Neural progenitor cell (in vitro differentiated cells): ENCODE measurements around the gene IGFLR1. TPM values are rescaled to one million over a fixed set of nuclear protein-coding genes. Genes with fewer than 3 reads are reported as not detected.

Experiments
- DNase-seq: peaks from one replicate; pipeline ENCODE4 v3.0.0-alpha.2; 2016; ENCODE audit warnings: low spot score
- H2AFZ ChIP-seq: fragments of 200-600 bp; sonication (generic); replicated peaks from 2 replicates; pipeline ENCODE4 v1.6.1; 2016; ENCODE audit warnings: antibody characterized with exemption
- H3F3A ChIP-seq: fragments of 200-600 bp; sonication (generic); 2 replicates; pipeline ENCODE4 v1.6.1; 2016; ENCODE audit warnings: antibody characterized with exemption, low read depth
- H3K27ac ChIP-seq: fragments of 200-600 bp; sonication (generic); 2 replicates; pipeline ENCODE4 v1.5.1; 2016; ENCODE audit warnings: mild to moderate bottlenecking
- H3K27me3 ChIP-seq: fragments of 200-600 bp; sonication (generic); 2 replicates; pipeline ENCODE4 v1.6.1; 2016; ENCODE audit warnings: mild to moderate bottlenecking, moderate library complexity
- H3K36me3 ChIP-seq: fragments of 200-600 bp; sonication (generic); 2 replicates; pipeline ENCODE4 v1.5.1; 2016
- H3K4me1 ChIP-seq: fragments of 200-600 bp; sonication (generic); 2 replicates; pipeline ENCODE4 v1.6.1; 2016; ENCODE audit warnings: mixed run types
- H3K4me2 ChIP-seq: fragments of 200-600 bp; sonication (generic); 2 replicates; pipeline ENCODE4 v1.6.1; 2016
- H3K4me3 ChIP-seq: fragments of 200-600 bp; sonication (generic); 2 replicates; pipeline ENCODE4 v1.5.1; 2016
- H3K79me2 ChIP-seq: fragments of 200-600 bp; sonication (generic); 2 replicates; pipeline ENCODE4 v1.6.1; 2016; ENCODE audit warnings: low read depth
- H3K9ac ChIP-seq: fragments of 200-600 bp; sonication (generic); 2 replicates; pipeline ENCODE4 v1.6.1; 2016
- H3K9me3 ChIP-seq: fragments of 200-600 bp; sonication (generic); 2 replicates; pipeline ENCODE4 v1.5.1; 2016; ENCODE audit warnings: low read depth
- H4K20me1 ChIP-seq: fragments of 200-600 bp; sonication (generic); 2 replicates; pipeline ENCODE4 v1.6.1; 2016; ENCODE audit warnings: low read depth
- H3K27ac Mint-ChIP-seq: 3 replicates; pipeline ENCODE4 v1.8.0; 2021; ENCODE audit warnings: mixed read lengths
- H3K27me3 Mint-ChIP-seq: 2 replicates; pipeline ENCODE4 v1.8.0; 2022; ENCODE audit warnings: low read depth, mild to moderate bottlenecking, inconsistent platforms, moderate library complexity, mixed read lengths; ENCODE audit not compliant: insufficient read depth
- H3K36me3 Mint-ChIP-seq: 3 replicates; pipeline ENCODE4 v1.8.0; 2021; ENCODE audit warnings: mixed read lengths
- H3K4me1 Mint-ChIP-seq: 3 replicates; pipeline ENCODE4 v1.8.0; 2021; ENCODE audit warnings: mixed read lengths
- H3K4me3 Mint-ChIP-seq: 3 replicates; pipeline ENCODE4 v1.8.0; 2021; ENCODE audit warnings: mild to moderate bottlenecking, moderate library complexity, mixed read lengths
- H3K9me3 Mint-ChIP-seq: 3 replicates; pipeline ENCODE4 v1.8.0; 2020; ENCODE audit warnings: mixed read lengths
- CTCF ChIP-seq: fragments of 200-600 bp; sonication (generic); IDR thresholded peaks from 2 replicates; pipeline ENCODE4 v1.5.1; 2017; ENCODE audit warnings: antibody characterized with exemption, mild to moderate bottlenecking
- EZH2 ChIP-seq: fragments of 200-600 bp; sonication (generic); IDR thresholded peaks from 2 replicates; pipeline ENCODE4 v1.6.1; 2017; ENCODE audit warnings: antibody characterized with exemption, mild to moderate bottlenecking, moderate library complexity
- EZH2phosphoT487 ChIP-seq: fragments of 200-600 bp; sonication (generic); IDR thresholded peaks from 2 replicates; pipeline ENCODE4 v1.6.1; 2017; ENCODE audit warnings: antibody characterized with exemption
- total RNA-seq: library from RNA; depleted of rRNA; stranded (reverse); fragments of >200 nt; gene quantifications from 2 replicates; pipeline ENCODE4 v1.2.3, GENCODE V29; 2015; ENCODE audit warnings: low replicate concordance

Gene IGFLR1
- total RNA-seq, 1 donor from 2014 or later = 5.0 TPM

- Histone ChIP-seq H3K79me2 (no peaks in the 10 kb centered on the region), H3K27ac (no peak overlapping the region), H3K36me3 (no peaks in the 10 kb centered on the region), H3F3A (peaks cover 11% of the 10 kb centered on the region), H3K4me3 (no peak overlapping the region), H4K20me1 (no peaks in the 10 kb centered on the region), H3K4me1 (no peaks in the 10 kb centered on the region), H3K9ac (no peak overlapping the region), H3K4me2 (no peak overlapping the region), H3K9me3 (no peaks in the 10 kb centered on the region), H3K27me3 (peaks cover 4% of the 10 kb centered on the region), H2AFZ (no peak overlapping the region)
- no peak for TF ChIP-seq CTCF
- TF ChIP-seq EZH2 = no peak
- no peak for TF ChIP-seq EZH2phosphoT487
- Mint-ChIP-seq H3K4me3 (no peak overlapping the region), H3K36me3 (no peaks in the 10 kb centered on the region), H3K27ac (no peak overlapping the region), H3K4me1 (peaks cover 3% of the 10 kb centered on the region), H3K27me3 (peaks cover 2% of the 10 kb centered on the region), H3K9me3 (no peaks in the 10 kb centered on the region)
- no peak for DNase-seq
Observed at GRCh38 chr19:35696835-35697234, 45.4 kb downstream of the IGFLR1 start.

- H3K4me1 Mint-ChIP-seq = peaks cover 3% of the 10 kb centered on the region
- no peaks in the 10 kb centered on the region for H3K4me1 ChIP-seq
- H3K36me3 ChIP-seq = no peaks in the 10 kb centered on the region
- peaks cover 11% of the 10 kb centered on the region for H3F3A ChIP-seq
- no peak overlapping the region for H3K9ac ChIP-seq
- TF ChIP-seq EZH2phosphoT487 (no peak), CTCF (no peak), EZH2 (no peak)
- no peak overlapping the region for H3K4me3 Mint-ChIP-seq
- no peaks in the 10 kb centered on the region for H4K20me1 ChIP-seq
- H3K4me2 ChIP-seq = no peak overlapping the region
- H3K27me3 Mint-ChIP-seq = peaks cover 2% of the 10 kb centered on the region
- no peaks in the 10 kb centered on the region for H3K79me2 ChIP-seq
- H2AFZ ChIP-seq = no peak overlapping the region
- H3K9me3 ChIP-seq = no peaks in the 10 kb centered on the region
- H3K9me3 Mint-ChIP-seq = no peaks in the 10 kb centered on the region
- DNase-seq = no peak
- H3K4me3 ChIP-seq = no peak overlapping the region
- H3K36me3 Mint-ChIP-seq = no peaks in the 10 kb centered on the region
- H3K27ac ChIP-seq = no peak overlapping the region
- peaks cover 4% of the 10 kb centered on the region for H3K27me3 ChIP-seq
- no peak overlapping the region for H3K27ac Mint-ChIP-seq
Observed at GRCh38 chr19:35695895-35696422, 46.3 kb downstream of the IGFLR1 start.

DNA sequence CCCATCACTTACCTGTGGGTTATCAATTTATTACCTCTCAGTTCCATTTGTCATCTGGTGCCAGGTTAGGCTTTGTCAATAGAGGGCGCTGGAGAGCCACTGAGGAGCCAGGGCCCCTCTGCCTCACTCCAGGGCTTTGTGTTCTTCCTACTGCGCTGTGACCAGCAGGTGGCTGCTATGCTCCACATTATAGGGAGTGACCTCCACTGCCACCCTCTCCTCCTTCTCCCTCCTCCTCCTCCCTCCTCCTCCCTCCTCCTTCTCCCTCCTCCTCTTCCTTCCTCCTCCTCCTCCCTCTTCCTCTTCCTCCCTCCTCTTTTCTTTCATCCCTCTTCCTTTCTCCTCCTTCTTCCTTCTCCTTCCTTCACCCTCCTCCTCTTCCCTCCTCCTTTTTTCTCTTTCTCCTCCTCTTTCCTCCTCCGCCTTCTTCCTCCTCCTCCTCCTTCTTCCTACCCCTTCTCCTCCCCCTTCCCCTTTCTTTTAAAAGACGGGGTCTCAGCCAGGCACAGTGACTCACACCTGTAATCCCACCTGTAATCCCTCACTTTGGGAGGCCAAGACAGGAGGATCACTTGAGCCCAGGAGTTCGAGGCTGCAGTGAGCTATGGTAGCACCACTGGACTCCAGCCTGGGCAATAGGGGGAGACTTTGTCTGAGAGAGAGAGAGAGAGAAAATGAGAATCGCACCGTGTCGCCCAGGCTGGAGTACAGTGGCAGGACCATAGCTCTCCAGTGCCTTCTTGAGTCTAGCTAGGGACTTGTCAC is 48.2 kb downstream of the IGFLR1 start:
- no peak overlapping the region for H3K27ac ChIP-seq
- H3K27me3 ChIP-seq = peaks cover 4% of the 10 kb centered on the region
- Mint-ChIP-seq H3K27me3 (peaks cover 2% of the 10 kb centered on the region), H3K9me3 (no peaks in the 10 kb centered on the region), H3K36me3 (no peaks in the 10 kb centered on the region), H3K27ac (no peak overlapping the region), H3K4me3 (no peak overlapping the region), H3K4me1 (peaks cover 7% of the 10 kb centered on the region)
- H4K20me1 ChIP-seq = no peaks in the 10 kb centered on the region
- no peaks in the 10 kb centered on the region for H3K9me3 ChIP-seq
- no peak overlapping the region for H3K4me3 ChIP-seq
- peak; percentile 93 for TF ChIP-seq CTCF
- TF ChIP-seq EZH2 = no peak
- no peak overlapping the region for H3K9ac ChIP-seq
- no peaks in the 10 kb centered on the region for H3K4me1 ChIP-seq
- H3K79me2 ChIP-seq = no peaks in the 10 kb centered on the region
- H3F3A ChIP-seq = peaks cover 11% of the 10 kb centered on the region
- H3K4me2 ChIP-seq = no peak overlapping the region
- DNase-seq = peak; percentile 93
- H3K36me3 ChIP-seq = no peaks in the 10 kb centered on the region
- H2AFZ ChIP-seq = no peak overlapping the region
